NCI-H2196 (cell line): ENCODE measurements around the gene SLC25A34.

Experiments used
- DNase-seq: peaks from one replicate; lab custom pipeline; 2025; ENCODE audit not compliant: unreplicated experiment; lab: John Stamatoyannopoulos, UW

Gene SLC25A34

DNA sequence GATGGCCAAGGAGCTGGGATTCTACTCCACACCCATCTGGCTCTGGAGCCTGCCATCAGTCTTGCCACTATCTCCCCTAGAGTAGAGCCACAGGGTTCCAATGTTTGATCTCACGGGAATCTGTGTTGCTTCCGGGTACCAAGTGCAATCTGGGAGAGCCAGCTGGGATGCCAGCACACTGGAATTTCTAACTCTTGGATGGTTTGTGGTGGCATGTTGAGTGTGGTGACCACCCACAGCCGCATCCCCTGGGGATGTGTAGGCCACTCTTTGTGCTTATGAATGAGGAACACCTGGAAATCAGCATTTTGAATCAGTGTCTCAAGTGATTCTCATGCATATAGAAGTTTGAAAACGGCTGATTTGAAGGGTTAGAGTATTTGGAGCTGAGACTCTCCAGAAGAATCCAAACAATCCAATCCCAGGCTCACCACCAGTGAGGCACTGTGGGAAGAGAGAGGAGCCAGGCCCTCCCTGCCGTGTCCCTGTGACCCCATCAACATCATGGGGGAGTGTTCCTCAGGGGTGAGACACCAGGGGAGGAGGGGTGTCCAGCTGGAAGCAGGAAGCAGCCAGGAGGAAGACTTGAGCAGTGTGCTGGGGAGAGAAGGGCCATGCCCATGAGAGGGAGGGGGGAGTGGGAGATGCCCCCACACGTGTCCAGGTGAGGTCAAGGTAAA, 35.9 kb downstream of the SLC25A34 start:
- DNase-seq = no peak

DNA sequence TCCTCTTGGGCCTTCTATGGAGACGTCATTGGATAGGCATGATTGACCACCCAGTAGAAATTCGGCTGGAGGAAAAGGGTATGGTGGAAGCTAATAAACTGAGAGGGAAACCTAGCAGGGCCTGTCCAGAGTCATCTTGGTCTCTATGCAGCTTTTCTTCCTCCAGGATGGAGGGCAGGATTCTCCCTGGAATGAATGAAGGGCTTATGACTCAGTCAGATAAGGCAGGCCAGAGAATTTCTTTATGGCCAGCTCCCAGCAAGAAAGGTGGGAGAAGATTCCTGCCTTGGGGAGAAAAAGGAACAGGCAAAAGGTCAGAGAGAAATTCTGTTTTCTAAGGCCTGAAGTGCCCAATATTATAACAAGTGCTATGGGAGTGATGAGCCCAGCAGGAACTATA, 39.6 kb downstream of the SLC25A34 start:
- DNase-seq = no peak

DNA sequence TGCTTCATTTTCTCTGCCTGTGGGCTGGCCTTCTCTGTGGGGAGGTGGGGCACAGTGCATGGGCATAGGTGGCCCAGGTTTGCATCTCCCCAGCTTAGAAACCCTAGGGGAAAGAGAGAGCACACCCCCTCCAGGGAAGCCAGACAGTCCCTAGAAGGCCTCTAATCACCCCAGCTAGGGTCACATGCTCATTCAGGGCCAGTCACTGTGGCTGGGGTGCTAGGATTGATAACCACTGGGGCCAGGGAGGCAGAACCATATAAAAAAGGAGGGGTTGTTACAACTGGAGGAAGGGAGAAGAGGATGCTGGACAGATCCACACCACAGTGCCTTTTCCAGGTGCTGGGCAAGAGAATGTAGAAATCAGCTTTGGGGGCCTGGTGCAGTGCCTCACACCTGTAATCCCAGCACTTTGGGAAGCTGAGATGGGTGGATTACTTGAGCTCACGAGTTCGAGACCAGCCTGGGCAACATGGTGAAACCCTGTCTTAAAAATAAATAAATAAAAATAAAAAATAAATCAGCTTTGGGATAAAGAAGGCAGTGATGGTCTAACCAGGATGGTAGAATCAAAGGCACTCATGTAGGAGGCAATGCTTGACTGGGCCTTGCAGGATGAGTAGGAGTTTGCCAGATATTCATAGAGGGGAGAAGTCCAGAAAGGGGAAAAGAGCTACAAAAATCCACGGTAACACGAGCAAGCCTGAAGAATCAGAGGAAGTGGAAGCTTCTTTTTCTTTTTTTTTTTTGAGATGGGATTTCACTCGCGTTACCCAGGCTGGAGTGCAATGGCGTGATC, 42.0 kb downstream of the SLC25A34 start:
- DNase-seq = no peak

DNA sequence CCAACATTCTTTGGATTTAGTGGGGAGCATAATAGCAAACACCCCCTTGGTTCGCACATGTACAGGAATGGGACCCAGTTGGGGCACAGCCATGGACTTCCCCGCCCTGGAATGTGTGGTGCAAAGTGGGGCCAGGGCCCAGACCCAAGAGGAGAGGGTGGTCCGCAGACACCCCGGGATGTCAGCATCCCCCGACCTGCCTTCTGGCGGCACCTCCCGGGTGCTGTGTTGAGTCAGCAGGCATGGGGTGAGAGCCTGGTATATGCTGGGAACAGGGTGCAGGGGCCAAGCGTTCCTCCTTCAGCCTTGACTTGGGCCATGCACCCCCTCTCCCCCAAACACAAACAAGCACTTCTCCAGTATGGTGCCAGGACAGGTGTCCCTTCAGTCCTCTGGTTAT, 49.6 kb downstream of the SLC25A34 start:
- no peak for DNase-seq

DNA sequence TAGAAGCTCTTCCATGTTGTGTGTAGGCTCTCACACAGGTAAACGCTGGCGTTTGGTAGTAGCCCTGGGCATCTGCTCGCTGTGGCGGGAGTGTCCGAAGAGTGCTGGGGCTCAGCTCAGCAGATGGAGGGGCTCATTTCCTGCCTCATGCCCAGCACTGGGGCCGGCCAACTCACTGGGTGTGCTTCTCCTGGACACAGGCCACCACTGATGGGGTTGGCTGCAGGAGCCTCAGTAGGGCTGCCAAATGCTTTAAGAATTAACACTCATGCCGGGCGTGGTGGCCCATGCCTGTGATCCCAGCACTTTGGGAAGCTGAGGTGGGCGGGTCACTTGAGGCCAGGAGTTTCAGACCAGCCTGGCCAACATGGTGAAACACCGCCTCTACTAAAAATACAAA, 50.5 kb downstream of the SLC25A34 start:
- DNase-seq = no peak

DNA sequence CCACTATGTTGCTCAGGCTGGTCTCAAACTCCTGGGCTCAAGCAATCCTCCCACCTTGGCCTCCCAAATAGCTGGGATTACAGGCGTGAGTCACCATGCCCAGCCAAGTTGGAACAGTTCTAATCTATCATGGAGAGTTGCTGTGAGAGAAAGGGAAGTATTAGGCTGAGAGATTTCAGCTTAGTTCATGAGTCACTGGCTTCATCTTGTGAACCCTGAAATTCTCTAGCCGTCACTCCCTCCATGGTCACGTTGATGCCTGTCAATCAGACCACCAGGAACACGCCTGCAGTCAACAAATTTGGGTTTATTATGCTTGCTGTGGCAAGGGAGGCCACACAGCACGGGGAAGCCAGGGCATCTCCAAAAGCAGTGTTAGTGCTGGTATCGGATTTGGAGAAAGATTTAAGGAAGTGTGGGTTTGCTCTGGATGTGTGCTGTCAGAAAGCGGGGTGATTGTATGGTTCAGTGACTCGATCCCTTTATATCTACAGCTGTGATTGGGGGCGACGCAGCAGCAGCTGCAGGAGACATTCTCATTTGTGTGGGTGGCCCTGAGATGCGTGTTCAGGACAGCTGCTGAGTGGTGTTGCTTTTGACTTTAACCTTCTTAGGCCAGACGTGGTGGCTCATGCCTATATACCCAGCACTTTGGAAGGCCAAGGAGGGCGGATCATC, 52.7 kb downstream of the SLC25A34 start:
- DNase-seq = no peak
